ENCODE measurements around the gene ADCY5.
"Not testable (repeated sequence)": the region's sequence is repeated elsewhere in the genome, so short reads cannot be mapped to it uniquely, and the experiment has no call there.

The ADCY5 gene

DNA sequence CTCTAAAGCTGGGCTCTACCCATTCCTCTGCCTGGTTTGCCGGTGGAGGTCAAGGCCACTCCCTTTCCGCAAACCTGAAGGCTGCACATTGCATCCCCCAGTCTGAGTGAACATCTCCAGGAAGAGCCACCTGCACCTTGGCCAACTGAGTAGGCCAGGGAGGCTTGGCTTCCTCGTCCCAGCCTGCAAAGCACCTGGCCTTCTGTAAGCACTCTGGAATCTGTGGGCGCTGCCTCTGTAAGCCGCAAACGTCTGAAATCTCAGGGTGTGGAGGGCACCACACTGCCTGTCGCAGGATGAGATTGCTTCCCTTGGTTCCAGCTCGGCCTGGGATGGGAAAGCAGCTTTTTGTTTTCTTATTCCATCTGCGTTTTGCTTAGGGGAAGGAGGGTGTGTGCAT, 165.8 kb downstream of the ADCY5 start:
- no peak for DNase-seq

DNA sequence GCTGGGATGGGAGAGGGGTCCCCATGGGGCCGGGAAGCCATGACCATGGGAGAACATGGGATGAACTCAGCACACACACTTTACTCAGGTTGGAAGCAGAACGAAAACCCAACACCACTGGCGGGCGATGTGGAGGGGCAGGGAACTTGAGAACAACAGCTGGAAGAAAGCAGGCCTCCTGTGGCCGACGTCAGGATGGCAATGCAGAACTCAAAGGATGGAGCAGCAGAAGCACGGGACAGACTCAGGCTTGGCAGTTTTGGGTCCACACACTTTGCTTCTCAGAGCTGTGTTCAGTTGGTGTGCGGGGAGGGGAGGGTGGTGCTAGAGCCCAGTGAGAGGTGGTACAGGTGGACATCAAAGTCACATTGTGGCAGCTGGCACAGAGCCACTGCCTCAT, 166.4 kb downstream of the ADCY5 start:
- no peak for DNase-seq

DNA sequence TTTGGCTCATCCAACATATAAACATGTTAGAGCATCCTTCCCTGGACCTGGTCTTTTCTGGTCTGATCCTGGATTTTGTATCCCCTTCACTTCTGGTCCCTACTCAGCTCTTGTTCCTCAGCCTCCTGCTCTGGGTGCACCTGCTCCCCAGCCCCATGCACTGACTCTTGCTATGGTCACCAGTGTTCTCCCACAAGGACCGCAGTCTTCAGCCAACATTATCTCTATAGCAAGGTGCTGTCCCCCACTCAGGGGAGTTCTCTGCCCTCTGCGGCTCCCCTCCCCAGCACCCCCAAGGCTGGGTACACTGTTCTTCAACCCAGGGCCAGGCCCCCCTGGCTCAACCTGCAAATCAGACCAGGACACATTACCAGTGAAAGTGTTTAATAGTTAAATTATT, 167.0 kb downstream of the ADCY5 start:
- no peak for DNase-seq

DNA sequence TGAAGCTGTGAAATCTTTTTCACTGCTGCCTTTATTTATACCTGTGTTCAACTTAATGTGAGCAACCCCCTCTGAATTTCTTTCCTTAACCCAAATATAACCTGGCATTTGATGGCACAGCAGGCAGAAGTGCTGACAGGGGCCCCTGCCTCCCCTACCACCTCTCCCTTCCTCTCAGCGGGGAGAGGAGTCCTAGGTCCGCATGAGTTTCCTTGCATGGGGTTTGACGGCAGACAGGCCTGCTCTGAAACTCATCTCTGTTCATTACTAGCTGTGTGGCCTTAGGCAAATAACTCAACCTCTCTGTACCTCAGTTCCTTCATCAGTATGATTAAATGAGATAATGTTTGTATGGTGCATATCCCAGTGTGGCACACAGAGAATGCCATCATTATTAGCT, 167.5 kb downstream of the ADCY5 start:
- no peak for DNase-seq

DNA sequence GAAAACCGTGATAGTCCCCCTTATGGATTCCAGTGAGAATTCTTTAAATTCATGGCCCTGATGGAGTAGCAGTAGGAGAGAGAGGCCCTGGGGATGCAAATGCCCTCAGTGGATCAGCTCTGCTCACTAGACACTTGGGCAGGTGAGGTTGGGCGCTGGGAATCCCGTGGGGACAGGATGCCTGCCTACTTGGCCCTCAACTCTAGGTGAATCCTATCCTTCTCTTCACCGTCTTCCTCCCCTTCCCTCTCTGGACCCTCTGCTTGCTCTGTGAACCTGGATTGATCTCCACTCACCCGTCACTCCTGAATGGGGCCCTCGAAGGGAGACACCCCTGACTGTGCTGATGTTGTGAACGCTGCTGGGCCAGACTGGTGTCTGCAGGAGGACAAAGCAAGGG, 169.8 kb downstream of the ADCY5 start:
- no peak for DNase-seq

DNA sequence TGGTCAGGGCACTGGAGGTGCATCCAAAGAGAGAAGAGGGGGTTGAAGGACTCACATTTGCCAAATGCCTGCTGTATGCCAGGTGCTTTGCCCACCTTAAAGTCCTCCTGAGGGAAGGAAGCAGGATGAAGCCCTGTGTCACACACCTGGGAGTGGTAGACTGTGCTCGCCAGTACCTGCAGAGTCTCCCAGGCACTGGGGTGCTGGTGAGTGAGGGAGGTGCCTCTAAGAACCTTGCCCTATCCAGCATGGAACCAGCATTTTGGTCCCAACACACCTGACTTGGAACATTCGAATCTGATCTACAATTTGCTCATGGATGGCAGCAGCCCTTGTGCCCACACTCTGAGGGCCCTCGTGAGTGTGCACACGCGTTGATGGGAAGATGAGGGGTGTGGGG, 170.4 kb downstream of the ADCY5 start:
- DNase-seq: no peak

DNA sequence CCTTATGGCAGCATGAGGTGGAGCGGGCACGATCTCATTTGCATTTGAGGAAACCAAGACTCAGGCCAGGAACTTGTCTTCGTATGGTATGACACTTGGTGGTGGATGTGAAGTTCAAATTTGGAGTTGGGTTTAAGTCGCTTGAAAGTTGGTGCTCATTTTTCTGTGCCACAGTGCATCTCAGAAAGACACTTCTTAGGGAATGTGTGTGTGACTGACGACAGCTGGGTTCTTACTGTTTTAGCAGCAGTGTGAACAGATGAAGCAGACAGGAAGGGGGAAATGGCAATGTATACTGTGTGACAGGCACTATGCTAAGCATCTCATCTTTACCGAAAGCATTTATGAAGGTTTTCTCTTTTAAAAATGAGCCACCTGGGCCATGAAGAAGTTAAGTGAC, 171.8 kb downstream of the ADCY5 start:
- no peak for DNase-seq

DNA sequence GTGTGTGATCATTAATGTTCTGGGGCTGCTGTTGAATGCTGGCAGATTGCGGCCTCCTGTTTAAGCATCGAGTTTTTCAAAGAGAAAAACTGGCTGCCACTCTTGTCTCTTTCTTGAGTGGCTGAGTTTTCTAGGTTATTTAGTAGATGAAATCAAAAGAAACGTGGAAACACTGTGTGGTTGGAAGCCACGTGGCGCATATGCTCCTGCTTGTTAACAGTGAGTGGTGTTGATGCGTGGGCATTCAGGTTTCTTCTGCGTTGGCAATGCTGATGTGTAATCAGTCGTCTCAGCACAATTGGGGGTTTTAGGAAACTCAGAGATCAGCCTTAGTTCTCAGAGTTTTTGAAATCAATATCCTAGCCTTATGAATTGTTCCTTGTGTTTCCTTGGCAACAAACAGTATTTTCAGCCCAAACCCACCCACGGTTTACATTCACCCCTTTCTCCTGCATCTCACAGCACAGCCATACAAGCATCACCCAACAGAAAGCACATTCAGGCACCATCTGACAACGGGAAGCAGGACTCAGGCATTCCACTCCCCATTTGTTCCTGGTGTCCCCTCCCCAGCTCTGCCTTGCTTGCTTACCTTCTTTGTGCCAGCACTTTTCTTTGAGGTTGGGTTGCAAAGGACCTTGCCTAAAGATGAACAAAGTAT, 172.4 kb downstream of the ADCY5 start:
- no peak for DNase-seq

DNA sequence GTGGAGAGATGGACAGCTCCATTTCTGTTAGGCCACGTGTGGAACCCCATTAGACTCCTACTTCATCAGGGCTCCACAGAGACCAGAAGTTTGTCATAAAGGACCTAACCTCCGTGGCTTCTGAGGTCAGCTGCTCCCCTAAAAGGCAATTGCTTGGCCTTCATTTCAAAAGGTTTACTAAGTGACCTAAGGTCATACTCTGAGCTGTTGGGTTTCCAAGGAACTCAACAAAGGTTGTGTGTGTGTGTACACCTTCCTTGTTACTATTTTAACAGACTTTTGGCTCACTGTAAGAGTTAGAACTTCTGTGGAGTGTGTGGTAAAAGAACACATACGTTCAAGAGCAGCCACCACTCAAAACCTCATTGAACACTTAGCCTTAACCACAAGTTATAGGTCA, 173.2 kb downstream of the ADCY5 start:
- DNase-seq: no peak

DNA sequence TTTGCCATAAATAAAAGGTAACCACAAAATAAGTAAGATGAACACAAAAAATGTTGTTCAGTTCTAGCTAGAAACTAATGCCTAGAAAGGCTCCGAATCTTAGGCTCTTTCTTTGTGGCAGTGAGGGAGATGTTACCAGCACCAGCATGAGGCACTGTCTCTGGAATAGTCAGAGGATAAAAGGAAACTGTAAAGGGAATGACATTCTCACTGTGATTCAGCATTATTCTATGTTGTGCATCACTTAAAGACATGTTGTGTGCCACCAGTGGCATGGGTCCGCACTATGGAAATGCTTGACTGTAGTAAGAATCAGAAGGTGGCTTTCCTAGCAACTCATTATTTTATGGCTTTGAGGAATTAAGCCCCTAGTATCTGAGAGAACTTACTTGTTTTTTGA, 176.3 kb downstream of the ADCY5 start:
- no peak for DNase-seq

DNA sequence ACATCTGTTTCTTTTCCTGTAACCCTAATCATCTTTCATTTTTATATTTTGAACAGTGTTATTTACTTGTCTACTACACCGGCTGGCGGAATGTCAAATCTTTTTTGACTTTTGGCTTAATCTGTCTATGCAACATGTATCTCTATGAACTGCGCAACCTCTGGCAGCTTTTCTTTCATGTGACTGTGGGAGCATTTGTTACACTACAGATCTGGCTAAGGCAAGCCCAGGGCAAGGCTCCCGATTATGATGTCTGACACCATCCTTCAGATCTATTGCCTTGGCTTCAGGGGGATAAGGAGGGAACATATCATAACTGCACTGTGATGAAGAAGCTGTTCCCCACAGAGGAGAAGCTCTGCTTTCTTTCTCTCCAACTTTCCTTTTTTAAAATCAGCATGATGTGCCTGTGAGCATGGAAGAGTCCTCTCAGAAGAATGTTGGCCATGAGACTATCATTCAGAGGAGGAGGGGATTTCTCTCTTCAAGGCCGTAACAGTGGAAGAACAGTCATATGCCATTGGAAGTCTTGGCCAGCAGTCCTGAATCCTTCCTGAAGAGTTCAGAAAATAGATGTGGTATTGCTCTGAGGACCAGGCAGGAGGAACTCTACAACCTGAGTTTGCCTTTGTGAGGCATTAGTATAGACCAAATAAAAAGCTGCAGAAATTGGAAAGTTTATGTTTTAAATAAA, 177.3 kb downstream of the ADCY5 start:
- DNase-seq: no peak

DNA sequence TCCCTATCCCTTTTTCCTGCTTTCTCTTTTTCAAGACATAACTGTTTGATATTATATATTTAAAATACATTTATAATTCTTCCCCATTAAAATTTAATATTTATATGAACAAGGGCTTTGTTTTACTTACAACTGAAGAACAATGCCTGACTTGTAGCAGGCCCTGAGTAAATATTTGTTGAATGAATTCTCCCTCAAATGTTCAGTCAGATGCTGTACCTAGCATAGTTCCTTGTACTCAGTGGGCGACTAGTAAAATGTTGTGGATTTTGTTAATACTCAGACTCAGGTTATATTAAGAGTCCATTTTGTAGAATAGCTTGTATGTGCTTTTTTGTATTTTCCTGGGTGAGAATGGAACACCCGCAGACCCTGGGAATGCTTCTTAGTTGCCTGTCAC, 178.1 kb downstream of the ADCY5 start:
- DNase-seq: no peak

DNA sequence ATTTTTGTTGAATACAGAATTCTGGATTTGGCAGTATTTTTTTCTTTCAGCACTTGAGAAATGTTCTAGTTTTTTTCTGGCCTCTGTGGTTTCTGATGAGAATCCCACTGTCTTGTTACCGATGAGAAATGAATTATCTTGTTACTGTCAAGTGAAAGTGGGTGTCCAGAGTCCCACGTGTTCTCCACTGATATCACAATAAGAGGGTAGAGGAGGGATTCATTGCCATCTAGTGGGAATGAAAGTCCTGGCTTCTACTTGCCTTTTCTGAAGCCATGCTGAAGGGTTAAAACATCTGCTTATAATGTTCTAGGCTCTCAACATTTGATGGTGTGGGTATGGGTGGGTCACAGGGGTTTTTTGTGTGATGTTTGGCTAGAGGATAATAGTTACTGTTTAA, 181.1 kb downstream of the ADCY5 start:
- no peak for DNase-seq

DNA sequence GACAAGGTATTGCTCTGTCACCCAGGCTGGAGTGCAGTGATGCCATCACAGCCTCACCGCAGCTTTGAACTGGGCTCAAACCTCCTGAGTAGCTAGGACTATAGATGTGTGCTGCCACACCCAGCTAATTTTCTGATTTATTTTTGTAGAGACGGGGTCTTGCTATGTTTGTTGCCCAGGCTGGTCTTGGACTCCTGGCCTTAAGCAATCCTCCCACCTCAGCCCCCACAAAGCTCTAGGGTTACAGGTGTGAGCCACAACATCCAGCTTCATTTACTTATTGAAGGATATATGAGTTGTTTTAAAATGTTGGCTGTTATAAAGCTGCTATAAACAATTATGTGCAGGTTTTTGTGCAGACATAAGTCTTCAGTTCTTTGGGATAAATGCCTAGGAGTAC, 184.9 kb downstream of the ADCY5 start:
- no peak for DNase-seq

DNA sequence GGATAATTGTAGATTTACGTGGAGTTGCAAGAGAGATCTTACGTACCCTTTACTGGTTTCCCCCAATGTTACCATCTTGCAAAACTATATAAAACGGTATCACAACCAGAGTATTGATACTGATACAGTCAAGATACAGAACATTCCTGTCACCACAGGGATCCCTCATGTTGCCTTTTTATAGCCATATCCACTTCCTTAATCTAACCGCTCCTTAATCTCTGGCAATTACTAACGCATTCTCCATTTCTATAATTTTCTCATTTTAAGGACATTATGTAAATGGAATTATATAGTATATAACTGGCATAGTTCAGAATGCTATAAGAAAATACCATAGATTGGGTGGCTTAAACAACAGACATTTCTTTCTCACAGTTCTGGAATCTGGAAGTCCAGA, 186.0 kb downstream of the ADCY5 start:
- no peak for DNase-seq

DNA sequence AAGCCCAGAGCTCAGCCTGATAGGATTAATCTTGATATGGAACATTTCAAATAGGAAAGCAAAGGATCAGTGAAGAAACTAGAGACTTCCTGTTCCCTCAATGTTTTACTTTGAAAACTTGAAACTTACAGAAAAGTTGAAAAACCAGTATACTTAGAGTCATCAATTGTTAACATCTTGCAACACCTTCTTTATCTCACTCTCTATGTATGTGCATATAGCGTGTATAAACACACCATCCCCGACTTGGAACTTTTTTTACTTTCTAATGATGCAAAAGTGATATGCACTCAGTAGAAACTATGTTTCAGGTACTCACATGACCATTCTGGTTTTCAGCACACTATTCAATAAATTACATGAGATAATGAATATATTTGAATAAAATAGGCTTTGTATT, 186.7 kb downstream of the ADCY5 start:
- DNase-seq: no peak

DNA sequence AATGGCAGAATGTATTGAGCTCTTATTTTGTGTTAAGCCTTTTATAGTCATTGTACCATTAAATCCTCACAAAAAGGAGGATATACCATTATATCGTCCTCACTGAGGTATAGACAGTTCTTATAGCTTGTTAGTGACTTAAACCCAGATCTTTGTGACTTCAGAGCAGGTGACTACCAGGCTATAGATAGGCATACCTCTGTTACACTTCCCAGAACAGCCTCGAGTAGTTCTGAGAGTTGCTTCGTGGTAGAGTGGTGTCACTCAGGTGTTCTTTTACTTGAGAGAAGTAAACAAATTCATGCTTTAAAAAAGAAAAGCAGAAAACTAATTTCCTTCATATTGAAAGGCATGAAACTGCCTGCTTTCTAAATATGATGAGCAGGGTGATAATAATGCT, 187.2 kb downstream of the ADCY5 start:
- no peak for DNase-seq

DNA sequence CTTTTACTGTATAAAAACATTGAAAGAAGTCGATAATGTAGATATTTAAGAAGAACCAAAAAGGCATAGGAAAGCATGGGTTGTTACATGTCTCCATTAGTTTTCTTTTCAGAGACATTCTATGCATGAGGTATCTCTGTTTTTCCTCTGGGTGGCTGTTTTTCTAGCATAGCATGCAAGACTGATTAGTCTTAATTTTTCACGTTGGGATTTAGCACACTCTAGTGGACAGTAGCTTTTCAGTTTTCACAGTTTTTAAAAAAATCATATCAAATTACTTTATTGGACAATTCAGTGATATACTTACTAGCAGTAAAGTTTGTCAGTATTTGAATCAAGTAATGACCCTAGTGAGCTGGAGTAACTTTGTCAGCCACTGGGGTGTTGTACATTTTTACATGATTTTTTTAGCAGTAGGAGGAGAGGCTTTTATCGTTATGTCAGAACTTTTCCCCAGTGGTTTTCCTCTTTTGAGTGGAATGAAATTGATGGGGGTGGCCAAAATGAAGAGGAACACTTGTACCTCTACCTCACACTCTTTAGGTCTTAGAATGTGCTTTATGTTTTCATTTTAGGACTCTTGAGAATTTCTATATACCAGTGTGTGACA, 190.0 kb downstream of the ADCY5 start:
- peak; percentile 35 for DNase-seq

DNA sequence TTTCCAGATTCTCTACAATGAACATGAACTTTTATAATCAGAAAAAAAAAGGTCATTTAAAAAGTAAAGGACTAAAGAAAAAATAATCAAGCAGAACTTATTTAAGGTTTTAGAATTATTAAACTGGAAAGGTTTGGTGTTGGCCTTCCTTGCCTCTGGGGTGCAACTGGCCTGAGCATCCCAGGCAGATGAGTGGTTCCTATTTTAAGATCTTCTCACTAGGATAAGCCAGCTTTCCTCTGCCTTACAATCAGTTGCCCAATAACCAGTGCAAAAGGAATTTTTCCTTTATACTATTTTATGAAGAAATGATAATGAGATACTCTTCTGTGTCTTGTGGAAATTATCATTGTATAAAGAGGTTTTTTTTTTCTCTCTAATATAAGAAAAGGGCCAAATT, 190.5 kb downstream of the ADCY5 start:
- no peak for DNase-seq

DNA sequence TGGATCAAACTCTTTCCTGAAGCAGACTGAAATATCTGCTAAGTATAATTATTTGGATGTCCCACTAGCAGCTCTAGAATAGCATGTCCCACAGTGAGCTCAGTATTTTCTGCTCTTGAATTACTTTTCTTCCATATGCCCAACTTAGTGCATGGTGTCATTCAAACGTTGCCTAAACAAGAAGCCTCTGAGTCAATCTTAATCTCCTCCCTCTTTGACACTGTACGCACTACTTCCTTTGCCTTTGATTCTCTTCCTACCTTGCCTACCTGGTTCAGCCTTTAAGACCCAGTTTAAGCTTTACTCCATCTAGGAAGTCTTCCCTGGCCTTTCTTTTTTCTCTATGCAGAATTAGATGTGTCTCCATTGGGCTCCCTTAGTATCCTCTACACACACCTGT, 192.6 kb downstream of the ADCY5 start:
- no peak for DNase-seq

DNA sequence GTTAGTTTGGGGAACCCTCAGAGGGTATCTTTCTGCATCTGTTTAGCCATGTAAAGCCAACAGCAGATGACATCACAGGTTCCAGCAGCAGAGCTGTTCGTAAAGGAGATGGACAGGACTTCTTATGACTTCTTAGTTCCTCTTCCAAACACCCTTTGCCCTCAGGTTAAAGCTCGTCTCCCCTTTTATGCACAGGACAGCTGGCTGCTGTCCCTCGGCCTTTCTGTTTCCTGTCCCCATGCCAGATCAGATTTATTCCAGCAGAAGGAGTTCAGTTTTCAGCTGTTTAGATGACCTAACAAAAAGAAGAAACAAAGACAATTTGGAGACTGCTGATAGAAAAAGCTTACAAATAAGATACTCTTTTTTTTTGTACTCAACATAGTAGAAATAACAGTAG, 202.0 kb downstream of the ADCY5 start:
- no peak for DNase-seq

DNA sequence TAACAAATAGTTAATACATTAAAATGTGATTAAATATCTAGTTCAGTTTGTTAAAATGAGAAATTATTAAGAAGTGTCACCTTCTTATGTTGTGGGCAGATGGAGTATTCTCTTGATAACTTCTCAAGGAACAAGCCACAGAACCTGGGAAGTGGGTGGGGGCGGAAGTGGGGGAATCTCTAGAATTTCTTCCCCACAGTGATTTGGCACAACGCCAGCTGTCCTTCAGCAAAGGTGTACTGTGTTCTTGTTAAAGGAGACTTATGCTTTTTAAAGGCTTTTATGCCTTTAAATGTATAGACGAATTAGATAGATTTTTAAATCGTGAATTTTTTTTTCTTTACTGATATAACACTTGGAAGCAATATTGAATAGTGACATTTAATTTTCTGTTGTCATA, 204.8 kb downstream of the ADCY5 start:
- no peak for DNase-seq

DNA sequence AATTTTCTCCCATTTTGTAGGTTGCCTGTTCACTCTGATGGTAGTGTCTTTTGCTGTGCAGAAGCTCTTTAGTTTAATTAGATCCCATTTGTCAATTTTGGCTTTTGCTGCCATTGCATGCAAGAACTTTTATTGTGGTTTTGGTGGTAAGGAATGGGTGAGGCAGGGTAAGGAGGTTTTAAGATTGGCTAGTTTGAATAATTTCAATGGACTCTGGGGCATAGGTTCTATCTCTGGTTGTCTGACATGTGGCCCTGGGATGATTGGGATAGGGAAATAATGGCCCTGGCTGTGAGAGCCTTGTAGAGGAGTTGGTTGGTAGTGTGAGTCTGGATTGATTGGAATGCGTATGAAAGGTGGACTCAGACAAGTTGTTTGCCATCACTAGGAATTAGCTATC, 209.1 kb downstream of the ADCY5 start:
- DNase-seq: no peak

DNA sequence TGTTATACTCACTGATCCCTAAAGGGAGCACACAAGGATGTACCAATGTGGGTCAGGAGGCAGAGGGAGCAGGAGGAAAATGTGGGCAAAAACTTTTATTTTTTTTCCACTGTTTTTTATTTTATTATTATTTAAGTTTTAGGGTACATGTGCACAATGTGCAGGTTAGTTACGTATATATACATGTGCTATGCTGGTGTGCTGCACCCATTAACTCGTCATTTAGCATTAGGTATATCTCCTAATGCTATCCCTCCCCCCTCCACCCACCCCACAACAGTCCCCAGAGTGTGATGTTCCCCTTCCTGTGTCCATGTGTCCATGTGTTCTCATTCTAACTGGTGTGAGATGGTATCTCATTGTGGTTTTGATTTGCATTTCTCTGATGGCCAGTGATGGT, 209.7 kb downstream of the ADCY5 start:
- not testable (repeated sequence) for DNase-seq

DNA sequence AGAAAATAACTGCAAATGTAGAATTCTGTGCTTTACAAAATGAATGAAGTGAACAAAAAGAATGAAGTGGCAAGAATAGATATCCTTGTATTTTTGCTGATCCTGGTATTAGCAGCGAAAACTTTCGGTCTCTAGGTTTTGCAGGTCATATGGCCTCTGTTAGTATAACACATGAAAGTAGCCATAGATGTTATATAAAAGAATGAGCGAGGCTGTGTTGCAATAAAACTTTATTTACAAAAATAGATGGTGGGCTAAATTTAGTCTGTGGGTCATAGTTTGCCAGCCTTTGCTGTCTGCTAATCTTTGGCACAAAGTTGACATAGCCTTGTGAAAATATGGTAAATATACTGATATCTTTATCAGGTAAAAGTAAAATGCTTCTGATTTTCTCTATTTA, 212.0 kb downstream of the ADCY5 start:
- no peak for DNase-seq

All from NCI-H1436 (cell line).